Umbilical cord (tissue), 2 donors: ENCODE results near the gene TAF5L. TPM values are rescaled to one million over a fixed set of nuclear protein-coding genes. Genes with fewer than 3 reads are reported as not detected.

Experiments used
- DNase-seq: peaks from one replicate; pipeline ENCODE4 v3.0.0-alpha.2; 2015; ENCODE audit warnings: low spot score
- total RNA-seq: library from RNA; depleted of rRNA; stranded (reverse); fragments of >200 nt; gene quantifications from one replicate; pipeline ENCODE4 v1.2.3, GENCODE V29; 2014; ENCODE audit warnings: low replicate concordance; ENCODE audit not compliant: insufficient read depth

TAF5L gene
- total RNA-seq, result 27.9 TPM

DNA sequence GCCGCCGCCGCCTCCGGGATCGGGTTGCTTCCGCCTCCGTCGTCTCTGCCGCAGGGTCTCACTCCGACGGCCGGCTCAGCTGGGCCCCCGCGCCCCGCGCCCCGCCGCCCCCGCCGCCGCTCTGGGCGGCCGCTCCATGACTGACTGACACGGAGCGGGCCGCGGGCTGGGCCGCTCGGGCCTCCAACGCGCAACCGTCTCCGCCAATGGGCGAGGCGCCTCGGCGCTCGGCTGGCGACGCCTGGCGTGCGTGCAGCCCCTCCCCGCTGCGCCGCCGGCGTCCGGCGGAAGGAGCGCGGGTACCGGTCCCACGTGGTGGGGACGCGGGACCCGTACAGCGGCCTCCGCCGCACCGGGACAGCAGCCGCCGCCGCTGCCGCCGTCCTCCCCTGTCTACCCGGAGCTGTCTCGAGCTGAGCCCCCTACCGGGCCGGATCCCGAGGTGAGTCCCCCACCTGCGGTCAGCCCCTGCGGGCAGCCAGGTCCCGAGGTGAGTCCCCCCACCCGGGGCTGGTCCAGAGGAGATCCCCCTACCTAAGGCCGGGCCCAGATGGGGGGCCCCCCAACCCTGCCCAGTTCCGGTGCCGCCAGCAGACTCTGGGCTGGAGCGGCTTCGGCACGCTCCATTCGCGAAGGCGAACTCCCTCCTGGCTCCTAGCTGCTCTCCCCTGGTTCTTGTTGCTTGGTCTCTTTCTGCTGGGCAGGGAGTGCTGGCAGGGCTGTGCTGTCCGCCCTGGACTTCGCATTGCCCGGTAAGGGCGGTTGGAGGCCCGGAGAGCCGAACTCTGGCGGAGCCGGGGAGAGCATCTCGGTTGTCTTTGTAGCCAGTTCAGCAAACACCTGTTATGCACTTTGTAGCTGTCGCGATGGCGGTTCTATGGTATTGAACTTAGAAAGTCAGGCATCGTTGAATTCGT, at the start of gene TAF5L, which contains the start of gene URB2:
Gene TAF5L (minus strand): TSS at position 208 of the 917 bp plus-strand sequence. CDS start 11,640 bp downstream, outside the sequence.
Gene URB2 (plus strand): TSS at position 333 of the 917 bp plus-strand sequence. CDS start 1,387 bp downstream, outside the sequence.
- peak; percentile 92 for DNase-seq

DNA sequence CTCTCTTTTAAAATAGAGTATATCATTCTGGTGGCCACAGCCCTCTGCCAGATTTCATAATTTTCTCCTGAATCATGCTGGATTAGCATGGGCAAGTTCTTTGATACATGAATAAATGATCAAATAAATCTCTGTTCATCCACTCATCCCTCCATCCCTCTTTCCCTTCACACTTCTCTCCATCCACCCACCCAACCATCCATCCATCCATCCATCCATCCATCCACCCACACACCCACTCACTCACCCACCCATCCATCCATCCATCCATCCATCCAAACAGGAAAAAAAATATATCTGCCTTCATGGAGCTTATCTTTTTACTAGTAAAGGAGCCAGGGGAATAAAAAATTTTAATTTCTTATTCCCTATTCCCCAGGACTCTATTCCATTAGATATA, 49.5 kb upstream of the TAF5L start:
- no peak for DNase-seq

DNA sequence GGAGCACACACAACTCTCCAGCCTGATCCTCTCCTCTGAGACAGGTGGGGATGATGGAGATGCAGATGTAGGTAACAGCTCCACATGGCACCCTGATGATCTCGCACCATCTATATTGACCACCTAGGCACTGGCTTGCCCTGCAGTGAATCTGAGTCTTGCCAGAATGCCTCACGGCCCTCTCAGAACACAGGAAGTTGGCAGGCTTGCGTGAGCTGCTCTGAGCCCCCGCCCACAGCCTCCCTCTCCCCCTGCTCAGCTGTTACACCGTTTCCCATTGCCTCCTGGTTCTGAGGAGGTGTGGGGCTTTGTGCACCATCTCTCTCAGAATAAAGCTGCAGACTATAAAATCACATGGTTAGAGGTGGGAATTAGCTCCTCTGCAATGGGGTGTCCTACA, 48.1 kb upstream of the TAF5L start:
- DNase-seq, result no peak

DNA sequence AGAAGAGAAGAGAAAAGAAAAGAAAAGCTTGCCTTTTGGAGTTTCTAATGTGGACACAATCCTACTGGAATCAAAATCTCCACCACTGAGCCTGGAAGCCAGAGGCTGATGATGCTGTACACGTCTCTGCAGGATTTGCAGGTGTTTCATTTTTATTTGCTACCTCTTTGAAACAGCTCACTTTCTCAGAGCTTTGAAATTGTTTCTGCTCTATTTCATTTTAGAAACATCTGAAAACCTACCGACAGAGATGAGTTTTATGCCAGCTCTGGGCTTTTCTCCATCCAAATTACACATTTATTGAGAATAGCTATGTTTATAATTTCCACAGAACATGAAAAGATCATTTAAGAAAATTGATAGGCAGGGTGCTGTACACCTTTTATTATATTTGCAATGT, 46.3 kb upstream of the TAF5L start:
- DNase-seq, result no peak

DNA sequence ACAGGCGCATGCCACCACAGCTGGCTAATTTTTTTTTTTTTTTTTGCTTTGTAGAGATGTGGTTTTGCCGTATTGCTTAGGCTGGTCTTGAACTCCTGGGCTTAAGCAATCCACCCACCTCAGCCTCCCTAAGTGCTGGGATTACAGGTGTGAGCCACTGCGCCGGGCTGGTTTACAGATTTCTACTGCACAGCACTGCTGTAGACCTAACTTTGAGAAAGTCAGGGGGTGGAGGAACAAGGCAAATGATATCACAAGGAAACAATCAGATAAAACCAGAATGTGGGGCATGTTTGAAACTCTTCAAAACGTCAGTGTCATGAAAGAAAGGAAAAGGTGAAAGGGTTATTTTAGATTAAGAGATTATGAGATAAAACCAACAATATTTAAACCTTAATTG, 45.4 kb upstream of the TAF5L start:
- DNase-seq, result no peak

DNA sequence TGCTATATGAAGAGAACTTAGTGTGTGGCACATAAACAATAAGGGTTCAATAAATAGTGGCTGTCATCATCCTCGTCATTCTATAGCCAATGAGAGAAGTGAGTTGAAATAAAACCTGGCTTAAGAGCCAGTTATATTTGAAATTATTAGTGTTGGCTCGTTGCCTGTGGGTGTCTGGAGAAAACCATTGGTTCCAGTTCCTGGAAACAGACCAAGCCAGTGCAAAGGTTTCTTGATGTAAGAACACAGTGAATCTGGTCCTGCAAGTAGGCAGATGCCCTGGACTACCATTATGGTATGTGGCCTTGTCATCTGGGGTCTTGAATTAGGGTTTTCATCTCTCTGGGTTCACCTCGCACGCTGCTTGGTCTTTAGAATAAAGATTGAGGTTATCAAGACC, 43.4 kb upstream of the TAF5L start:
- DNase-seq, result no peak

DNA sequence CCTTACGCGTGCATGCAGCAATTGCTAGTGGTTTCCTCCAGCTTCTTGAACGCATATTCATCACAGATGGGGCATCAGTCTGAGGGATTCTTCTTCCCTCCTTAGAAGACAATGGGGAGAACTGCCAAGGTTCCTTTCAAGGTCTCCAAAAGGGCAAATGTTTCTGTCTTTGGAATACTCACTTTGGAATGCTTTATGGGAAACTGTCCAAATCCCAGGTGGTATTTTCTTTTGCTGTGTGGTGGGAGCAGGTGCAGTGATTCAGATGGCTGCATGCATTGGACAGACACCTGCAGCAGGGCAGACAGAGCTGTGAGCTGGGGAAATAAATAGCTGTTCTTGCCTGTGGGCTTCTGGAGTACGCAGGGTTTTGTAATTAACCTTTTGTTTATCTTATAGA, 40.7 kb upstream of the TAF5L start:
- no peak for DNase-seq

DNA sequence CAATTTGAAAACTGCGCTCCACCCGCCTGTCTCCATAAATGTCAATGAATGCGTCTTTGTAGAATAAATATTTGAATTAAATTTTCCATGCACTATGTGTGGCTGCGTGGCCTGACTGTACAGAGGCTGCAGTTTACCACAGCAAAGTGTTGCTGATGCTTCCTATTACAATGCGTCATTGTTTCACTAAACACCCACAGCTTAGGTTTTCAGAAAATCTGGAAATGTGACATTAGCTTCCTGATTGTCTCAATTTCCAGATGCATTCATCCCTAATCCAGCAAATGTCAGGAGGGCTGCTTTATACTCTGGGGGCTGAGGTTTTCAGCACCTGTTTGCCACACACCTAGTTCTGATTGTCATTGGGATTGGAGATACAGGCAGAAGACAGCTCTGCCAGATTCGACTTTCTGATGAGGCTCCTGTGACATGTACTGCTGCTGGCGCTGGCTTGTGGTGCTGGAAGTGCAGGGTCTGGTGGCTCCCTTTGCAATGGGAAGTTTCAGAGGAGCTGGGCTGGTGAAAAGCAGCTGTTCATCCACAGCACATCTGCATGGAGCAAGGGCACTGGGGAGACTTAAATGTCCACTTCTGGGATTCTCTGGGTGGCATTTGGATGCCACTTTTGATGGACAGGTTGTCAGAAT, 40.1 kb upstream of the TAF5L start:
- DNase-seq, result no peak

DNA sequence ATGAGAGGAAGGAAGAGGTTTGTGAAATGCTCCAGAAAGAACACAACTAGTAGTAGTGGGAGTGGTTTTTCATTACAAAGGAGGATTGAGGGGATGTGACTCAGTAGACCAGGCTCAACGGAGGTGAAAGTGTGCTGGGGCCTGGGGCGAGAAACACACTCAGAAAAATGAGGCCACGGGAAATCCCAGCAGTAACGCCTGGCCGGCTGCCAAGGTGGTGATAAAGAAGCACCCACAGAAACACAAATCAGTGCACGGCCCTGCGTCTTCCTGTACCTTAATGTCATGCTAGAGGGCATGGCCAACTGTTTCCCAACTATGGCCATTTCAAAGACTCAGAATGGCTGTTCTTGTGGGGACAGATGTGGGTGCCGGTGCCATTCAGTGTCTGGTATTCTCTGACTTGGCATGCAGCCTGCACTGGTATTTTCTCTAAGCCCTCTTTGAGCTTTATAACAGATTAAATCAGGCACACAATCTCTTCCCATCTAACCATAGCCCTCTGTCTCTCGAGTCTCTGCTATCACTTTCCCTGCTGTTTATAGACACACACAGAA, 38.3 kb upstream of the TAF5L start:
- peak; percentile 30 for DNase-seq

DNA sequence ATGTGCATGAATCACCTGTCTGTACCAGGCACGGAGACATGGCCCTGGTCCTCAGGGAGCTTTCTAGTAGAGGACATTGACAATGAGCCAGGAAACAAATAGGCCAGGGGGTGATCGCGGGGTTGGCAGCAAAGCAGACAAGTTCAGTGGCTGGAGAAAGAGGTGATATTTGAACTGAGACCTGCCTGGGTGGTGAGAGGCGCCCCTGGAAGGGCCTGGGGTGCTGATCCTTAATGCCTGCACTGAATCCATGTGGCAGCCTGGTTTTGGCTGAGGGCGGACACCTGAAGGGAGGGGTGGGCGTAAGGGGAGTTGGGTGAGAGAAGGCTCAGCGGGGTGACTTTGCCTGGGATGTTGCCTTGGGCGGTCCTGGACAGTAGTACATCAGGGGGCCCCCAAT, 36.0 kb upstream of the TAF5L start:
- DNase-seq, result no peak

DNA sequence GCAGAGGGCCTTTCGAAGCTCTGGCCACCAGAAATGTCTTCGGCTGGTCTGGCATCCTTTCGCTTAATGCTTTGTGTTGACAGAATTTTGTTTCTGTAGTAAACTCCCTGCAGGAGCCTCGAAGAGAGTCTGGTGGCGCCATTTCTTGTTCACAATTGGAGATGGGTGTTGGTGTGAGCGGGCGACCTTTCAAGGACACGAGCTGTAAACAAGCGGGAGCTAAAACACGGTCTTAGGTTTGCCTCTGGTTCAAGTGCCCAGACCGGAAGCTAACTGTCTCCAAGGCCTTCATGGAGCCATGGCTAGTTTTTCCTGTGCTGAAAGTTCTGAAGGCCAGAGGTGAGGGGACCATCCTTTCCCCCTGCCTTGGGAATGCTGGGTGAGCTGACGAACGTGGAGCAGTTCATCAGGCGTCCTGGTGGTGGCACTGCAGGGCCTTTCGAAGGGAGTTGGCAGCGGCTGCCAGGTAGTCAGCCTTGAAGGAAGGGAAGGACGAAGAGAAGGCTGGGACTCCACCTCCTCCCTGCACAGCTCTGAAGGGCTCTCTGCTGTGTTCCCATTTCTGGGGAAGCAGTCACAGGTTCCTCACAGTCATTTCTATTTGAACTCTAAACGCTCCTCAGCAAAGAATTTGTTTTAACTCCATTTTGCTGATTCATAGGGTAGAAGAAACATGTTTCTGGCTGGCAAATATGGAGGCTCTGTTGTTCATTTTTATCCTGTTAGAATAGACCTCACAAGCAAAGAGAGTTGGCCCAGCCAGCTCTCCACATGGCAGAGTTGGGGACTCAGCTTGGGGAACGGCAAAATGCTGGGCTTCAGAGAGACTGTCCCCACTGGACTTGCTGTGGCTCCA, 35.3 kb upstream of the TAF5L start:
- DNase-seq, result peak; percentile 76

DNA sequence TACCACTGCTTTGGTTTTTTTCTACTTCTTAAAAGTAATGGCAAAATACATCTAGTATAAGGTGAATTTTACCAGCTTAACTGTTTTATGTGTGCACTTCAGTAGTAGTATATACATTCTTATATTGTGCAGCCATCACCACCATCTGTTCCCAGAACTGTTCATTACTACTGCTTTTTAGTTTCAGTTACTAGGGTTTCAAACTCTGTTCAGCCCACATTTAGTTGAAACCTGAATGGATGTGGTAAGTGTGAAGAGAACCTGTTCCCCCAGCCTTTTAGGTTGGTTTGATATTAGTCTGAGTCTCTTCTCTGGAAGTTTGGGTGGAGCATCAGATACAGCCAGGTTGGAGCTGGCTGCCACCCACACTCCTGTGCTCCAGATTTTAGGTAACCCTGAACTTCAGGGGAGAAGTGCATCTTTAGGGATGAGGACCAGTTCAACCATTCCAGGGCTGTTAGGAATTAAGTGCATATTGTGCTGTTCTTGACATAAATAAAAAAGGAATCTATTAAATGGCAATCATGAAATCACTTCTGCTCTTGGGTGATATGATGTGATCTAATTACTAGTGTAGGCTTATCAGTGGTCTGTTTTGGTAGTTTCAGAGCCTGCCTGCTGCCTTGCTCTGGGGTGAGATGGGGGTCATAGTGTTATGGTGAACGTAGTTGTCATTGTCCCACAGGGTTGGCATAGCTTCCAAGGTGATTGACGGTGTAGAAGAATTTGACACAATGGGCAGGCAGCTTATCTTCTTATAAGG, 32.3 kb upstream of the TAF5L start:
- DNase-seq, result no peak

DNA sequence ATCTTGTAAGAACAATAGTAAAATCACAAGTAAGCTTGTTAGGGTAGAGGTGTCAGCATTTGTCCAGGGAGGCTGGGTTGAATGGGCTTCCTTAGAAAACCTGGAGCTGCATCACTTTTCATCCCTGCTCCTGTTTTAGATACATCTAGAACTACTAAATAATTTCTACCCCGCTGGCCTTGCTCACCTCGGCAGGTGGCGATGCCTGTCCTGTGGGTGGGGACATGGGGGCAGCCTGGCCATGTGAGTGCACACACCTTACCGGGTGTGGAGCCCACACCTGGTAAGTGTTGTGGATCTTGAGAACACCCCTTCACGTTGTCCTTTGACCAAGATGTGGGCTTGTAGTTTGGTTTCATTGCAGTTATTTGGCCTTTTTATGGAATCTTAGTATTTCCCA, 29.9 kb upstream of the TAF5L start:
- DNase-seq, result no peak

DNA sequence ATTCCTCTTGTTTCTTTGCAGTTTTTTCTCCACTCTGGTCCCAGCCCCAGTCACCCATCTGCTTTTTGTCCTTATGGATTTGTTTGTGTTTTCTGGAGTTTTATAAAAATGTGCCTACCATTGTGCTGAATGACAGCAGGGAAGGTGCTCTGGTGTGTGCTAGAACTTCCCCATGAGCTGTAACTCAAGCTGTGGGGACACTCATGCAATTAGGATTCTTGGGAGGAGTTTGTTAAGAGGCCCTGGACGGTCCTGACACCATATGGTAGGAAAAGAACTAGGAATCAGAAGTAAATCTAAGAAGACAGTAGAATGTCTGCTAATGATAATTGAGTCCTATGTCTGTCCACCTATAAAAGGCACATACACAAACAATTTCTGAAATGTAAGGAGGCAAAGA, 27.5 kb upstream of the TAF5L start:
- DNase-seq, result no peak

DNA sequence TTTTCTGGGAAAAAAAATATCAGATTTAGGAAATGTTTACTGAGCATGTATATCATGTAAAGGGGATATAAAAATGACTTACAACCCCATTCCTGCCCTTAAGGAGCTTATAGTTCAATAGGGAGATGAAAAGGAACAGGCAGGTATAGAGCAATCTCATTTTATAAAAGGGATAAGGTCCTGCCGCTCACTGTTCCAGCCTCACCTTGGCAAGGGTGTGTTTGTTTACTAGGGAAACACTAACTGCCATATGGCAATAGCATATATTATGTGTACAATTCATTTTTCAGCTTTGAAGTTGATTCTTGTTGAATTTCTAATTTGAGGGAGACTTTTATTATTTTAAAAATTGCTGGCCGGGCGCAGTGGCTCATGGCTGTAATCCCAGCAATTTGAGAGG, 25.6 kb upstream of the TAF5L start:
- no peak for DNase-seq

DNA sequence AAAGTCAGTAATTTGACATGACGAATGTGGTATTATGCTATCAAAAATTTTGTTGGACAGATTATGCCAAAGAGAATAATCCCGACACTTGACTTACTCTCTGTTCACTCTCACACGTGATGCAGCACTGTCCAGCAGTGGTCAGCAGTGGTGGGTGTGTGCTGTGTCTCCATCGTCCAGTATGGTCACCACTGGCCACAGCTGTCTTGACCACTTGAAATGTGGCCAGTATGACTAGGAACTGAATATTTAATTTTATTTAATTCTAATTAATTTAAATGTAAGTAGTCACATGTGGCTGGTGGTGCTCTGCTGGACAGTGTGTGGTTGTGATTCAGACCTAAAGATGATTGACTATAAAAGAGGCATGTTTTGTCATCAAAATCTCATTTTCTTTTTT, 24.1 kb upstream of the TAF5L start:
- DNase-seq, result no peak

DNA sequence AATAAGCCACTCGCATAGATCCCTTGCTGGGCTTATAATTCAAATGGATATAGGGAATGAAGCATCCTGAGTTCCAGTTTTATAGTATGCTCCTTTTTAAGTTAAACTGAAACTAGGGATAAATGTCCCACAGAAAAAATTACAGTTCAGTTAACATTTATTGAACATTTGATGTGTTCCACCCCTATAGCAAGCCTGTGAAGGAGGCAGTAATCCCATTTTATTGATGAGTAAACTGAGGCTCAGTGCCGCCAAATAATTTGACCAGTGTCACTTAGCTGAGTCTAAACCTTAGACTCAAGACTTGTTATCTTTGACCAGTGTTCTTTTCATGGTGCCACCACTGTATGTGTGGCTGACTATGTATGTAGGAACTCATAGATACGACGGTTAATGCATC, 22.5 kb upstream of the TAF5L start:
- no peak for DNase-seq

DNA sequence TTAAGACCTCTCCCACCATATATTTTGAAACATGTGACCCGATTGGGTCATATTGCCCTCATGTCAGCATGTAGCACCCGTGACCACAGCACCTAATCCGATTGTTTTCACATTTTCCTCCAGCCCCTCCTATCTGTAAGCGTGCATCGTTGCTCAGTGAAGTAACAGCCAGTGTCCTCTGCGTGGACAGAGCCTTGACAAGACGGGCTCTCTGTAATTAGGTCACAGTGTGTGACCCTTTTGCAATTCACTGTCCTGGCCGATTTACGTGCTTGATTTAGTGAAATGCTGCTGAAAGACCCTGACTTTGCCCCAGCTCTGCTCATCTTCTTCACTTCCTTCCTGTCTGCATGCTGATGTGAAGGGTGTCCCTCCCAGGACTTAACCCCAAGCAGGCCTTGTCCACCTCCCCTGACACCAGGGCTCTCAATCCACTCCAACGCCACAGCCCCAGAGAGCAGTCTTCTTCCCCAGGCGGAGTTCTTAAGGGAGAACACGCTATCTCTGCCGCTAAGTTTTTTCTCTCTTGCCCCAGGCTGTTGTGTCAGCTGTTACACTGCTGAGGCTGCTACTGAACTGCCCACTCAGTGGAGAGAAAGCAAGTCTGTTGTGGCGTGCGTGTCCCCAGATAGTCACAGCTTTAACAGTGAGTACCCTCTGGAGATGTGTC, 19.5 kb upstream of the TAF5L start:
- DNase-seq, result no peak

DNA sequence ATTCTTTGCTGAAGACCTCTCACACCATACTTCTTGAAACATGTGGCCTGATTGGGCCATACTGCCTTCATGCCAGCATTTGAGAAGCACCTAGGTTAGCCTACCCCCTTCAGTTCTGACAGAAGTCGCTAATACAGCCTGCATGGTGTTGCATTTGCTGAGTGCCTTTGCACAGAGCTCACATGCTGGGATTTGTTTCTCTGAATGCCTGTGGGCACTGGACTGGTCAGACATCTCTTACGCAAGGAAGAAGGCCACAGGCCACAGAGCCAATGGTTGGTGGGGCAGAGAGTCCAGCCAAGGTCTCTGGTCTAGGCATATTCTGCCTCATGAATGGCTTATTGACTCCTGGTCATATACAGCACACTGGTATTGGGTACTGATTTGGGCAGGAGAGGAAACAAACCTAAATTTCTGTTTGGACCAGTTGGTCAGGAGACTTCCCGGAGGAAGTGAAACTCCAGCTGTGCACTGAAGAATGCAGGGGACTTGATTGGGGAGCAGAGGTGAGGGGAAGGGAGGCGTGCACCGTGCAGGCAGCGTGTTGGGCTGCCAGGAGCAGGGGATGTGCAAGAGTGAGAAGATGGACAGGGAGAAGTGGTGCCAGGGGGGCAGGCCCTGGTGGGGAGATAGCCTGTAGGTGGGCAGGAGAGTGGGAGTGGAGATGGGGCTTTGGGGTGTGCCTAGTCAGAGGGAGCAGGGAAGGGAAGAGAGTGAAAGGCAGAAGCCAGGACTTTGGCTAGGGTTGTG, 18.2 kb upstream of the TAF5L start:
- no peak for DNase-seq

DNA sequence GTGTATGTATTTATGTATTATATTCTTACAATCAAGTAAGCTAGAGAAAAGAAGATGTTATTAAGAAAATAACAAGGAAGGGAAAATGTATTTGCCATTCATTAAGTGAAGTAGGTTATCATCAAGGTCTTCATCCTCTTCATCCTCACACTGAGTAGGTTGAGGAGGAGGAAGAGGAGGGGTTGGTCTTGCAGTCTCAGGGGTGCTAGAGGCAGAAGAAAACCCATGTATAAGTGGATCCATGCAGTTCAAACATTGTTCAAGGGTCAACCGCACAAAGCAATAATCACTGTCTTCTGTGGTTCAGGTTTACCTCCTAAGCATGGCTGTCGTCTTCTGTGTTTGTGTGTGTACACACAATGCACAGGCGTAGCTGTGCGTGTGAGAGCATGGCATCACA, 17.0 kb upstream of the TAF5L start:
- no peak for DNase-seq
